ENCODE measurements around the gene TATDN2.
A peak's percentile ranks its signal among the peaks of the same experiment; 100 is the strongest.

The TATDN2 gene, protein sequence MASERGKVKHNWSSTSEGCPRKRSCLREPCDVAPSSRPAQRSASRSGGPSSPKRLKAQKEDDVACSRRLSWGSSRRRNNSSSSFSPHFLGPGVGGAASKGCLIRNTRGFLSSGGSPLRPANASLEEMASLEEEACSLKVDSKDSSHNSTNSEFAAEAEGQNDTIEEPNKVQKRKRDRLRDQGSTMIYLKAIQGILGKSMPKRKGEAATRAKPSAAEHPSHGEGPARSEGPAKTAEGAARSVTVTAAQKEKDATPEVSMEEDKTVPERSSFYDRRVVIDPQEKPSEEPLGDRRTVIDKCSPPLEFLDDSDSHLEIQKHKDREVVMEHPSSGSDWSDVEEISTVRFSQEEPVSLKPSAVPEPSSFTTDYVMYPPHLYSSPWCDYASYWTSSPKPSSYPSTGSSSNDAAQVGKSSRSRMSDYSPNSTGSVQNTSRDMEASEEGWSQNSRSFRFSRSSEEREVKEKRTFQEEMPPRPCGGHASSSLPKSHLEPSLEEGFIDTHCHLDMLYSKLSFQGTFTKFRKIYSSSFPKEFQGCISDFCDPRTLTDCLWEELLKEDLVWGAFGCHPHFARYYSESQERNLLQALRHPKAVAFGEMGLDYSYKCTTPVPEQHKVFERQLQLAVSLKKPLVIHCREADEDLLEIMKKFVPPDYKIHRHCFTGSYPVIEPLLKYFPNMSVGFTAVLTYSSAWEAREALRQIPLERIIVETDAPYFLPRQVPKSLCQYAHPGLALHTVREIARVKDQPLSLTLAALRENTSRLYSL

DNA sequence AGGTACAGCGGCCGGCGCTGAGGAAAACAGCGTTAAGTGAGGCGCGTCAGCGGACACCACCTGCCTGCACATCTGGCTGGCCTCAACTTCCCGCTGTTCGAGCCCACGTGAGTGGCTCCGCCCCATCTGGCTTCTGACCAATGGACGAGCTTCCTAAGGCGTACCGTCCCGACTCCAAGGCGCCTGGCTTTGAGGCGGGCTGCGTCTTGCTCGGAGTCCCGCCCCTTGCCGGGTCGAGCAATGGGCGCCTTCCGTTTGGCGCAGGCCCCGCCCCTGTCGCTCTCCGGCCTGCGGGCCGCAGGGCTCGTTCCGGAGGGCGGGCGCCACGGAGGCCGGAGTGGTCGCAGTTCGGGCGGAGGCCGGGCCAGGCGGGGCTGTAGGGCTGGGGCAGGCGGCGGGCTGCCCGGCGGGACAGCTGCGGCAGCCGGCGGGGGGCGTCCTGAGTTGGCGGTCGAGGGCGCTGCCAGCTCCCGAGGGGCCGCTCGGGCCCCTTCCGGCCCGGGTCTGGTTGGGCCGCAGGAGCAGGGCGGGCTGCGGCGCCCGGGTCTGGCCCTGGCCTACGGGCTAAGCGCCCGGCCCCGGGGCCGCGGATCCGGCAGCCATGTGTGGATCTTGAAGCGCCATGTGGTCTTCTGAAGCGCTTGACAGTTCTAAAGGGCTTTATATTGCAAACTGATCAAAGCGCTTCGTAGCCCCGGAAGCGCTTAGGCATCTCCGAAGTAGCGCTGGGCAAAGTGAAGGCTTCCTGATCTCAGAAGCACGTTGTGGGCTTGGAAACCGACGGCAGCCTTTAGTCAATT is at the start of gene TATDN2:
TSS of gene TATDN2 (plus strand) at position 276 of the 800 bp plus-strand sequence. CDS start 742 bp downstream, outside the sequence.
- DNase-seq, result peak; percentile 90

DNA sequence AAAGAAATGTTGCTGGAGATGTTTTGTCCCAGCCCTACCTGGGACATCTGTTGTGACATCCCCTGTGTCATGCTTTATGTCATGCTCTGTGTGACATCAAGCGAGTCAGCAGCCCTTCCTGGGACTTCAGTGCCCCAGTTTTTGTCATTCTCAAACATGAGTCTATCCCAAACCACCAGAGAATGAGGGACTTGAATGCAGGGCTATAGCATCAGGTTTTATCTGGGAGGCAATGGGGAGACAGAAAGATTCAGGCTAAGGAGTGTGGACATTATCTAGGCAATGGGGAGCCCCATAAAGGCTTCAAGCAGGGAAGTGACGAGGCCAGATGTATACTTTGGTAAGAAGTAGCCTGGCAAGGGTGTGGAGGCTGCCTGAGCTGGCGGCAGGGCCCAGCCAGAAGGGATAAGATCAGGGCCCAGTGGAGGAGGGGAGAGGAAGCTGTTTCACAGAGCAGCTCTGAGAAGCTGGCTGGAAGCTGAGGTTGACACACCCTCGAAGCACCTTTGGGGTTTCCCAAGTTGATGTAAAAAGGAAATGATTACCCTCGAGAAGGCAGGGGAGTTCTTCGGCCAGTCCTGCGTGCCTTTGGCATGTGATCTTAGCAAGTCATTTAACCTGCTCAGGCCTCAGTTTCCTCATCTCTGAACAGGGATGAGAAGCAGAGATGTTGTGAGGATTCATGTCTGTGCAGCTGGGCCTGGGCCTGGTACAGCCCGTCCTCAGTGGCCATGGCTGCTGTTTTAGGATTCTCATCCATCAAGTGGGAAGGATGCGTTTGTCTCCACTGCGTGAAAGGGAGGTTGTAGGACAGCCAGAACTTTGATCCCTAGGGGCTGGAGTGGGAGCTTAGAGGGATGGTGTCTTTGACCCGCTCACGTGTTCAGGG is 49.3 kb upstream of the TATDN2 start:
- peak; percentile 68 for DNase-seq

DNA sequence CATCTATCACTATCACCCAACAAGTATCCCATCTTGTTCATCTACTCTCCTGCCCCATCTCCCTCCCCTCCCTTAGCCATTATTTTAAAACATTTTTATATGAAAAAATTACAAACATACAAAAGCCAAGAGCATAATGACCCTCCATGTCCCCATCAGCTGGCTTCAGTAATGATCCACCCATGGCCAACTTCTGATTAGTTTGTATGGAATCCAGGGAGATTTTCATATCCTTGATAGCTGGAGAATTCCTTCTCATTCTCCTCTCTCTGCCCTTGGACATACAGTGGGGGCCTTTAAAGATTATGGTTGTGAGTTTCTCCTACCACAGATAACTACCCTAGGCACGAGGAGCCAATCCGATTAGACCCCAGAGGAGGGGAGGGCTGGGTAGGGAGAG is 43.3 kb upstream of the TATDN2 start:
- DNase-seq, result no peak

DNA sequence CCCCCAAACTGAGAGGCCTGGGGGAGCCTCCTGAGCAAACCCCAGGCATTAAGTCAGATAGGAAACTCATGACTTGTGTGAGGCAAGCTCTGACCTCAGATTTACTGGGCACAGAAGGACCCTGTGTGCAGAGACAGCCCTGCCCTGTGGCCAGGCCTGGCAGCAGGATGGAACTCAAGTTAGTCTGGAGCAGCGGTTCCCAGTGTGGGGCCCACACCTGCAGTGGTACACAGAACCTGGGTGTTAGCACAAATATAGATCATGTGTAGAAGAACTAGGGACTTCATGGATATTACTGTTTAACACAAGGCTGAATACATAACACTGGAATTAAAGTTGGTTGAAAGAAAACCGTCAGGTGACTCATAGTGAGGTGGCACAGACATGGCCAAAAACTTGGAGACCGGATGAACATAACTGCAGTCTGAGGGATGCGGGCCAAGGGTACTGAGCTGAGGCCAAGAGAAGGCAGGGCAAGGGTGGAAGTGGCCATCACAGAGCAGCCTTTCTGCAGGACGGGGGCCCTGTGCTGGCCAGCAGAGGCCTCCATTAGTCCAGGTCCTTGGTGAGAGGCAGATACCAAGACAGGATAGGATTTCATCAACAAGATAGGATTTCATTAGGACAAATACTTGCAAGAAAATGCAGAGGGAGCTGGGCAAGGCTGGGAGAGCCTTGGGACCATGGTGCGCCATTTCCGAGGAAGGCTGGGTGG is 42.7 kb upstream of the TATDN2 start:
- no peak for DNase-seq

DNA sequence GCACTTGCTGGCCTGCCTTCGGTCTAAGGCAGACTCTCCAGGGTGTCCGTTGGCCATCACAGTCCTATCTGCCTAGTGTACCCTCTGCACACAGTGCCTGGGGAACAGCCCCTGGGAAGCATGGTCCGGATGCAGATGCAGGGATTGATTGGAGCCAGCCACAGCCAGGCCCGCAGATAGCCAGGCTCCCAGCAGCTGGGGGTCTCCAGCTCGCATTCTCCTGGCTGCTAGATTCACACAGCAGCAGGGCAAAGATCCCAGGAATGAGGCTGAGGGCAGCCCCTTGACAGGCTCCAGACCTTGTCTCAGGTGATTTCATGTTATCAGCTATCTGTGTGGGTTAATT is 42.1 kb upstream of the TATDN2 start:
- DNase-seq, result no peak

DNA sequence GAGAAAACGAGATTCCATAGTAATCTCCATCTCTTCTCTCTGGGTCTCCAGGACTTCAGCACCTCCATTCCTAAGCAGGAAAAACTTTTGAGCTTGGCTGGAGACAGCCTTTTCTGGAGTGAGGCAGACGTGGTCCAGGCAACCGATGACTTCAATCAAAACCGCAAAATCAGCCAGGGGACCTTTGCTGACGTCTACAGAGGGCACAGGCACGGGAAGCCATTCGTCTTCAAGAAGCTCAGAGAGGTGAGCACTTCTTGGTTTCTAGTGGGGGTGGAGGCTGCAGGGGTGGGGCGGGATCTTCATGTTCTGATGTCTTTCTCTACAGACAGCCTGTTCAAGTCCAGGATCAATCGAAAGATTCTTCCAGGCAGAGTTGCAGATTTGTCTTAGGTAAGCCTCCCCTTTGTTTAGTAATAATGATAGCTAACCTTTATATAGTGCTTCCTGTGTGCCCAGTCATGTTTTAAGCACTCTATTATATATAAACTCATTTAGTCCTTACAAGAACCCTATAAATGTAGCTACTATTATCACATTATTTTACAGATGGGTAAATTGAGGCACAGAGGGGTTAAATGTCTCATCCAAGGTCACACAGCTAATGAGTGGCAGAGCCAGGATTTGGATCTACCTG is 35.0 kb upstream of the TATDN2 start:
- DNase-seq, result no peak

DNA sequence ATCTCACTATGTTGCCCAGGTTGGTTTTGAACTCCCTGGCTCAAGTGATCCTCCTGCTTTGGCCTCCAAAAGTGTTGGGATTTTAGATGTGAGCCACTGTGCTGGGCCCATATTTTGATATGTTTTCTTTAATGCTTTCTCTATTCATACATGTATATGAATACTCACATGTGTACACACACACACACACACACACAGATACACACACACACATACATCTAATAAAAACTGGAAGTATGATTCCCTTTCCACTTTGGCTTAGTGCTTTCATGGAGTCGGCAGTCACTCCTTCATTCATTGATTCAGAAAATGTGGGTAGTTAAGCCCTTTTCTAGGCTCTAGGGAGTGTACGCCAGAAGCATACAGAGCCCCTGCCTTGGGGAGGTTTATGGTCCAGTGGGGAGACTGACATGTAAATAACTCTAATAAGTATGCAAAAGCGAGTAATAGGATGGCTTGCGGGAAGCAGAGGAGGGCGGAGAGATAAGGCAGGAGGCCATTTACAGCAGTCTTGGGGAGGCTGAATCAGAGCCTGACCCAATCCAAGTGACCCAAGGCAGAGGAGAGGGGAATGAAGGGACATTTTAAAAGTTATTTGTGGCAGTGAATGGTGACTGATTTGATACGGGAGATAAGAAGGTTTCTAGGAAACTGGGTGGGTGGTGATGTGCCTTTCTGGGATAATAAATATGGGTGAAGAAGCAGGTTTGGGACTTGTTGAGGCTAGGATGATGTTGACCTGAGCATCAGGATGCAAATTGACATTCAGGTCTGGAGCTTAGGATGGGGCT is 32.5 kb upstream of the TATDN2 start:
- DNase-seq, result no peak

DNA sequence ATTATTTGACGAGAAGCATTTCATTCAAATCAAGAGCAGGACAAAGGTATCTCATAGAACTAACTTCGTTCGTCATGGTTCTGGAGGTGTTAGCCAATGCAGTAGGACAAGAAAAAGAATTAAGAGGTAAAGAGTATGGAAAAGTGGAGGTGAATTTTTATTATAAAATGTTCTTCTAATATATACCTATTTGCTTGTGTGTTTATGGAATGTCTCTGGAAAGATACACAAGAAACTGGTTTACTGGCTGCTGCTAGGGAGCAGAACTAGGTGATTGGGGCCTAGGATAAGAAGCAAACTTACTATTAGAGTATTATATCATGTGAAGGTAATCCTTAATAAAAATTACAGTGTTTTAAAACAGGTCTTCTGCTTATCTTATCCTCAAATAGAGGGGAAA is 30.9 kb upstream of the TATDN2 start:
- DNase-seq, result no peak

DNA sequence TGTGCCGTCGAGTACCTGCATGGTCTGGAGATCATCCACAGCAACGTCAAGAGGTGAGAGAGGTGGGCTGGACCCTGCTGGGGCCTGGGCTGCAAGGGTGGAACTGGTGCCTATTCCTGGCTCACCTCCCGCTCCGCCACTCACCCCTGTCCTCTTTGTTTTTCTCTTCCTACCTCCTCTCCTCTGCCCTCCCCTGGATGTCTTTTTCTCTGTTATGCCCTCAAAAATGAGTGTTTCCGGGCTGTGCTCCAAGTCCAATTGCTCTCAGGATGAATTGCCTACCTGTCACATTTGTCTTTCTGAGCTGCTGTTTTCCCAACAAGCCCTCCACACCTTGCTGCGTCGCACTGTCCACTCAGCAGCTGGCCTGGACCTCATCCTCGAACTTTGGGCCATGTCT is 28.5 kb upstream of the TATDN2 start:
- no peak for DNase-seq

DNA sequence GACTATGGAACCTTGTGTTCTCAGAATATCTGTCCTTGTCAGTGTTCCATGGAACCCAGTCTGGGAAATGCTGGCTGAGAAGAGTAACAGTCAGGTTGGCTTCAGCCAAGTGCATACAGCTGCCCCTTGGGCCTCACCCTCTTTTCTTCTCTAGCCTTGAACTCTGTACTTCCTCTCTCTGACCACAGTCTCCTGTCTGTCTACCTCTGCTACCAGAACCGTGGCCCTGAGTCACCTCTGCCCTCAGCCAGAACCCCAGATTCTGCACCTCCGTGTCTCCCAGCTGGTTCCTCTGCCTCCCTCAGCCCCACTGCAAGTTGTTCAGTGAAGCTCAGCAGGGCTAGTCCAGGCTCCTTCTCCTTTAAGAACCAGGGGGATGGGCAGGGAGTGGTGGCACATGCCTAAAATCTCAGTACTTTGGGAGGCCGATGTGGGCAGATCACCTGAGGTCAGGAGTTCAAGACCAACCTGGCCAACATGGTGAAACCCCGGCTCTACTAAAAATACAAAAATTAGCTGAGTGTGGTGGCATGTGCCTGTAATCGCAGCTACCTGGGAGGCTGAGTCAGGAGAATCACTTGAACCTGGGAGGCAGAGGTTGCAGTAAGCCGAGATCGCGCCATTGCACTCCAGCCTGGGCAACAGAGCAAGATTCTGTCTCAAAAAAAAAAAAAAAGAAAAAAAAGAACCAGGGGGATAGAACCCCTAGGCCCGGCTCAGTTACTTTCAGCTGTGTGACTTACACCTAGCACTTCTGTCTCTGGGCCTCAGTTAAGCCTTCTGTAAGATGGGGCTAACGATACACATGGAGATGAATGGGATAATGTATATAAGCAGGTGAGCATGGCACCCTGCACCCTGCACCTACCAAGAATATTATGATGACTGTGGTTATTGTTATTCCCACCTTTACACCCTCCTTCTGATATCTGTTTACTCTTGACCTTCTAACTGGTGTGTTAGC is 24.3 kb upstream of the TATDN2 start:
- DNase-seq, result peak; percentile 45

DNA sequence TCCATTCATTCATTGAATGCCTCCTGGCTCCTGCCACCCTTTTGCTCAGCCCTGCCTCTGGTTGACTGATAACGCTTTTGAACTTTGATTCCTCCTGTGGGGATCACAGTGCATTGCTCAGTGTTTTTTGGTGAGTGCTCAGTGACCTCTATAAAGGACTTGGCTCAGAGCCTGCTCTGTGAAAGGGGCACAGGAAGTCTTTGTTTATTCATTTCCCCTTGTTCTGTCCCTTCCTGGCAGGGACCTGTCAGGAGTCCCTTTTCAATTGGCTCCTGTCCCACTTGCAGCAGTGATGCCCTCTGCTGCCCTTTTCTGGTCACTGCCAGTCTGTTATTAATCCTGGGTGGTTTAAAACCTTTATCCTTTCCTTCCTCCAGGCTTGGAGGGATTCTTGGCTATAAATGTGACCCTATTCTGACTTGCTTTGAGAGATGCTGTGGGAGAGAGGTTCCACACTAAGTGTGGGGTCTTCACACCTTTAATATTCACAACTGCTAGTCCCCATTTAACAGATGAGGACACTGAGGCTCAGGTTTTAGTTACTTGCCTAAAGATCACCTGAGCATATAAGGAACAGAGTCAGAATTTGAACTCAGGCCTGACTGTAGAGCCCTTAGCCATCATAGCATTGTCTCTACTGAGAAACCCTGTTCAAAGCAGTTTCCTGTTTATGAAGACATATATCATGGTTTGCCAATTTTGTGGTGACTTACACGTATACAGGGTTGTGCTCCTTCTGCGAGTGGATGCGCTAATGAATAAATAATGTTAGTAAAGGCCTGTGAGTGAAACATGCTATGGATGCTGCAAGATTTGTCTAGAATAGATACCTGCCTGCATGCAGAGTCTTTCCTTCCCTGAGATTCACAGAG is 23.2 kb upstream of the TATDN2 start:
- DNase-seq, result peak; percentile 60

DNA sequence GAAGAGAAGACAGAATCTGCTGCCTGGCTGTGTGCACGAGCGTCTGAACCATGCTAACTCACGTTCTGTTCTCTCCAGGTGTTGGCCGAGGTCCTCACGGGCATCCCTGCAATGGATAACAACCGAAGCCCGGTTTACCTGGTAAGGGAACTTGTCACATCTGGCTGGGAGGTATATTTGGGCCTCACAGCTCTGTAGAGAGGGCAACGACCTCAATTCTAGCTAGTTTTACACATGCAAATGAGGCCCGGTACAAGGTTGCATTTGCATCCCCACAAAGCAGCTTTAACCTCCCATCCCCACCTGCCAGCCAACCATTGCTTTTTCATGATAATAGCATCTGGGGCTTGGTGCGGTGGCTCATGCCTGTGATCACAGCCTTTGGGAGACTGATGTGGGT is 22.0 kb upstream of the TATDN2 start:
- no peak for DNase-seq

DNA sequence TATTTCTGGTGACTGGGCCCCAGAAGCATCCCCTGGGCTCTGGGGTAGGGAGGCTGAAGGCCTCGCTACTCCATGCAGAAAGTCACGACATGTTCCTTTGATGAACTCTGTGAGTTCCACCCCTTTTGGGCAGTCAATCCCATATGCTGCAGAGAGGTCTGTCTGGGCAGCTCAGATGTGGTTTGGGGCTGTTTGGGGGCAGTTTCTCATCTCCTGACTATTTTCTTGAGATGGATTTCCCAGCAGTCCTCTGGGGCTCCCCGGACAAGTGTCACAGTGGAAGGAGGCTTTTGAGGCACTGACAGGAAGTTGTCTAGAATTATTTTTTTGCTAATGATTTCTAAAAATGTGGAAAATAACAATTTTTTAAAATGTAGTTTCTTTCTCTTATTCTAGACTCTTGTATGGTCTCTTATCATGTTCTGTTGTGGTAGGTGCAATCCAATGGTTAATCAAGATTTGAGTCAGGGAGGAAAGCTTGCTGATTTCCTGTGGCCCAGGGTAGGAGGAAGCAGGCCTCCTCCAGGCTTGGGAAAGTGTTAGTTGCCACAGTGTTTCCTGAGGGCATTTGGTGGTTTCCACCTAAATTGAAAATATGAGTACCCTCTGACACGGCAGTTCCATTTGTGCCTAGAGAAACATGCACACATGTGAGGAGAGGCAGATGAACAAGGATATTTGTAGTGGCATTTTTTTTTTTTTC is 19.9 kb upstream of the TATDN2 start:
- no peak for DNase-seq

DNA sequence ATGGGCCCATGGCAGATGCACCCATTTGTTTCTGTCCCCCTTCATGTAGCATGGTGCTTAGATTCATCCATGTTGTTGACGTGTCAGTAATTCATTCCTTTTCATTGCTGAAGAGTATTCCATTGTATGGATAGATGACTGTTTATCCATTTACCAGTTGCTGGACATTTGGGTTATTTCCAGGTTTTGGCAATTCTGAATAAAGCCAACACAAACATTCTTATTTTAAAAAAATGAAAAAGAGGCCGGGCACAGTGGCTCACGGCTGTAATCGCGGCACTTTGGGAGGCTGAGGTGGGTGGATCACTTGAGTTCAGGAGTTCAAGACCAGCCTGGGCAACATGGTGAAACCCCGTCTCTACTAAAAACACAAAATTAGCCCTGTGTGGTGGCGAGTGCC is 18.7 kb upstream of the TATDN2 start:
- DNase-seq, result no peak

DNA sequence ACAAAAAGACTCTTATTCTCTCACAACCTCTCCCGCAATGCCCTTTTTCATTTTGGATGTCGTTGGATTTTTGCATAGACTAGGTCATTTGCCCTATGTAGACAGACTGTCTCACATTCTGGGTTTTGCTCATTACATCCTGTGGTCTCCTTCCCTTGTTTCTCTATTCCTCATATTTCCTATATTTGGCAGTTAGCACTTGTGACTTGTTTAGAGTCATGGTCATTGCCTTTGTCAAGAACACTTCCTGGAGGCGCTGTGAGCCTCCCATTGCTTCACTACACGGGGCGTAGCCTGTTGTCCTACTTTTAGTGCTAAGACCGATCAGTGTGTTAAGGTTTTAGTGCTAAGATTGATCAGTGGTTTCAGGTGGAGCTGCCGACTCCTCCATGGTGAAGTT is 16.1 kb upstream of the TATDN2 start:
- DNase-seq, result no peak

DNA sequence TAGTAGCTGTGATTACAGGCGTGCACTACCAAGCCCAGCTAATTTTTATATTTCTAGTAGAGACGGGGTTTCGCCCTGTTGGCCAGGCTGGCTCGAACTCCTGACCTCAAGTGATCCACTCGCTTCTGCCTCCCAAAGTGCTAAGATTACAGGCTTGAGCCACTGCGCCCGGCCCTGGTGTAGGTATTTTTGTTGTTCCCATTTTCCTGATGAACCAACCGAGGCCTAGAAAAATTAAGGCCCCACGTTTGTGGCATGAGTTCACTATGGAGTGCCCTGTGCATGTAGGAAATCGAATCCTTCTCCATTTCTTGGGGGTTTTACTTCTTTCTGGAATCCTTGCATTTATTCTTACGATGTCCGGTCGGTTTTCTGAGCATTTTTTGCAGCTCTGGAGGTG is 14.3 kb upstream of the TATDN2 start:
- no peak for DNase-seq

DNA sequence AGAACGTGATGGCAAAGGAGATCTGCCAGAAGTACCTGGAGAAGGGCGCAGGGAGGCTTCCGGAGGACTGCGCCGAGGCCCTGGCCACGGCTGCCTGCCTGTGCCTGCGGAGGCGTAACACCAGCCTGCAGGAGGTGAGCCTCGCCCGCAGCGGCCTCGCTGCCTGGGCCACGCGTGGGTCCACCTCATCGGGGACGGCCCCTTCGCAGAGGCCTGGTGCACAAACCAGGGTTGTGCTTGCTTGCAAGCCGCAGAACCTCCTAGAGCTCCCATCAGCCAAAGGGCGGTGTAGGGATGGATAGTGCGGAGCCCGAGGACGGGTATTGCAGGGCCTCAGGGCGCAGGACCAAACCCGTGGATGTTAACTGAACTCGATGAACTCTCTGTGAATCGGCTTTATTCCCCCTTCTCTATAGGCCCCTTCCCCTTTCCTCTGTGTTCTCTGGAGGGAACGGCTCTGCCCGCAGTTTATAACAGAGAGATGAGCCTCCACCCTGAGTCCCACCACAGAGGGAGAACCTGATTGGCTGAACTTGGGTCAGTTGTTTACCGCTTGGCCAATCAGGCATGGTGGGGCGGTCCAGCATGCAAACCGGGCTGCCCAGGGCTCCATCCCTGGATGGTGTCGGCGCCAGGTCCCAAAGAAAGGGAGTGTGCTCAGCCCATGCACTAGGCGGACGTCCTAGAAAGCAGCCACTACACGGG is 13.6 kb upstream of the TATDN2 start:
- no peak for DNase-seq

Data from activated CD4-positive, alpha-beta T cell treated with anti-CD3 and anti-CD28 coated beads, Interleukin-2, amount 50 U/mL, for 1 hour (primary cell).